ENCODE results near the gene BRWD1.
A peak's percentile ranks its signal among the peaks of the same experiment; 100 is the strongest.

DNA sequence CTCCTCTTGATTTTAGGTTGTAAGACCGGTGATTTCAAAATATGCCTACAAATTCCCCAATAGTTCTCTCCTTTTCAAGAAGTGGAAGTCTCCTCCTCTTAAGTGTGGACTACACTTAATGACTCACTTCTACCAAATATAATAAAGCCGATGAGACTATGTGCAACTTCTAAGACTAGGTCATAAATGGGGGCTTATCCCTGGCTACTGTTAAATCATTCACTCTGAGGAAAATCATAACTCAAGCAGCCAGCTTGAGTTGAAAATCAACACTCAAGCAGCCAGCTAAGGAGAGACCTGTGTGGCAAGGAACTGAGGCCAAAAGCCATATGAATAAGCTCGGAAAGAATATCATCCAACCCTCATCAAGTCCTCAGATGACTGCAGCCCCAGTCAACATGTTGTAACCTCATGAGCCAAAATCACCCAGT lies 80.6 kb downstream of the BRWD1 start:
- TF ChIP-seq, protein P1, sequence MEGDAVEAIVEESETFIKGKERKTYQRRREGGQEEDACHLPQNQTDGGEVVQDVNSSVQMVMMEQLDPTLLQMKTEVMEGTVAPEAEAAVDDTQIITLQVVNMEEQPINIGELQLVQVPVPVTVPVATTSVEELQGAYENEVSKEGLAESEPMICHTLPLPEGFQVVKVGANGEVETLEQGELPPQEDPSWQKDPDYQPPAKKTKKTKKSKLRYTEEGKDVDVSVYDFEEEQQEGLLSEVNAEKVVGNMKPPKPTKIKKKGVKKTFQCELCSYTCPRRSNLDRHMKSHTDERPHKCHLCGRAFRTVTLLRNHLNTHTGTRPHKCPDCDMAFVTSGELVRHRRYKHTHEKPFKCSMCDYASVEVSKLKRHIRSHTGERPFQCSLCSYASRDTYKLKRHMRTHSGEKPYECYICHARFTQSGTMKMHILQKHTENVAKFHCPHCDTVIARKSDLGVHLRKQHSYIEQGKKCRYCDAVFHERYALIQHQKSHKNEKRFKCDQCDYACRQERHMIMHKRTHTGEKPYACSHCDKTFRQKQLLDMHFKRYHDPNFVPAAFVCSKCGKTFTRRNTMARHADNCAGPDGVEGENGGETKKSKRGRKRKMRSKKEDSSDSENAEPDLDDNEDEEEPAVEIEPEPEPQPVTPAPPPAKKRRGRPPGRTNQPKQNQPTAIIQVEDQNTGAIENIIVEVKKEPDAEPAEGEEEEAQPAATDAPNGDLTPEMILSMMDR (IDR thresholded peaks at IDR 0.05) = no peak
- TF ChIP-seq POLR2AphosphoS5 (IDR thresholded peaks at IDR 0.05) = peak; percentile 21
